ENCODE data around the gene MRPL50. TPM values are rescaled to one million over a fixed set of nuclear protein-coding genes. Genes with fewer than 3 reads are reported as not detected.

Gene MRPL50
- total RNA-seq, 4 donors from 2014 or later, result 11.5 to 44.8 (median 23.2) TPM

- no peak overlapping the region for H3K27ac ChIP-seq
- no peaks in the 10 kb centered on the region for H3K27me3 ChIP-seq
- no peak overlapping the region for H3K4me3 ChIP-seq
- intact Hi-C loops (cut with DNase I; ENCODE audit: low total_unique reads), result no loop called here
- H3K36me3 ChIP-seq, result no peaks in the 10 kb centered on the region
- no peaks in the 10 kb centered on the region for H3K4me1 ChIP-seq
- H3K9me3 ChIP-seq, result no peaks in the 10 kb centered on the region
- no peak for DNase-seq
- TF ChIP-seq, protein P1, sequence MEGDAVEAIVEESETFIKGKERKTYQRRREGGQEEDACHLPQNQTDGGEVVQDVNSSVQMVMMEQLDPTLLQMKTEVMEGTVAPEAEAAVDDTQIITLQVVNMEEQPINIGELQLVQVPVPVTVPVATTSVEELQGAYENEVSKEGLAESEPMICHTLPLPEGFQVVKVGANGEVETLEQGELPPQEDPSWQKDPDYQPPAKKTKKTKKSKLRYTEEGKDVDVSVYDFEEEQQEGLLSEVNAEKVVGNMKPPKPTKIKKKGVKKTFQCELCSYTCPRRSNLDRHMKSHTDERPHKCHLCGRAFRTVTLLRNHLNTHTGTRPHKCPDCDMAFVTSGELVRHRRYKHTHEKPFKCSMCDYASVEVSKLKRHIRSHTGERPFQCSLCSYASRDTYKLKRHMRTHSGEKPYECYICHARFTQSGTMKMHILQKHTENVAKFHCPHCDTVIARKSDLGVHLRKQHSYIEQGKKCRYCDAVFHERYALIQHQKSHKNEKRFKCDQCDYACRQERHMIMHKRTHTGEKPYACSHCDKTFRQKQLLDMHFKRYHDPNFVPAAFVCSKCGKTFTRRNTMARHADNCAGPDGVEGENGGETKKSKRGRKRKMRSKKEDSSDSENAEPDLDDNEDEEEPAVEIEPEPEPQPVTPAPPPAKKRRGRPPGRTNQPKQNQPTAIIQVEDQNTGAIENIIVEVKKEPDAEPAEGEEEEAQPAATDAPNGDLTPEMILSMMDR (IDR thresholded peaks at IDR 0.05), result no peak
- no peak for TF ChIP-seq POLR2A (IDR thresholded peaks at IDR 0.05)
Measured at GRCh38 chr9:101354143-101354764, 44.2 kb downstream of the MRPL50 start.

GRCh38 chr9:101353683-101354082 is 44.7 kb downstream of the MRPL50 start:
- no peak for DNase-seq
- TF ChIP-seq, protein P1 (IDR thresholded peaks at IDR 0.05), result no peak
- TF ChIP-seq POLR2A (IDR thresholded peaks at IDR 0.05), result no peak
- no peaks in the 10 kb centered on the region for H3K4me1 ChIP-seq
- no peaks in the 10 kb centered on the region for H3K36me3 ChIP-seq
- no peak overlapping the region for H3K27ac ChIP-seq
- no peaks in the 10 kb centered on the region for H3K9me3 ChIP-seq
- no peak overlapping the region for H3K4me3 ChIP-seq
- intact Hi-C loops (cut with DNase I; ENCODE audit: low total_unique reads), result no loop called here
- H3K27me3 ChIP-seq, result no peaks in the 10 kb centered on the region

DNA sequence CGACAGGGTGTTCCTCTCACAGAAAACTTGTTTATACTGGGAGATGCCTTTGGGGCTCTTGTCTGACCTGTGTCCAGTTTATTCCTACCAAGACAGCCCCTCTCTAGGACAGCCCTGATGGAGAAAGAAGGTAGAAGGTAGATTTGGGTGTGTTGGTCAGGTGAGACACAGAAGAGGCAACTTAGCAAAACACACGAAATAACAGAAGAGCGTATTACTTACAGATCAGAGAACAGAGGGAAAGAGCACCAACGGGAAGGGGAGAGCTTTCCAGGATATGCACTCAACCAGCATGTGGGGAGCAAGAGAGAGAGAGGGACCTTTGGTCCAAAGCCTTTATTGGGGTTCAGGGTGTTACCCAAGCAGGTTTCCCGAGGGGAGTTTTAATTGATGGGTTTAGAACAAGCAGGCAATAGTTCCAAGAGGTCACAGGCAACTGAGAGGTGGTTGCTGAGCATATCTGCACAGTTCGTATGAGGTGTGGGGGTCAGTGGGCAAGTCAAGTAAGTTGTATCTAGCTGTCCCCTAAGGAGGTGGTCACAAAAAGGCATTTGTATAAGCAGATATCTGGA is 45.4 kb downstream of the MRPL50 start:
- DNase-seq, result no peak
- Histone ChIP-seq H3K27ac (no peak overlapping the region), H3K9me3 (no peaks in the 10 kb centered on the region), H3K4me3 (no peak overlapping the region), H3K27me3 (no peaks in the 10 kb centered on the region), H3K4me1 (no peaks in the 10 kb centered on the region), H3K36me3 (no peaks in the 10 kb centered on the region)
- no peak for TF ChIP-seq POLR2A (IDR thresholded peaks at IDR 0.05)
- TF ChIP-seq, protein P1 (IDR thresholded peaks at IDR 0.05), result no peak
- intact Hi-C loops (cut with DNase I; ENCODE audit: low total_unique reads), result no loop called here

GRCh38 chr9:101350285-101350684 is 48.1 kb downstream of the MRPL50 start:
- H3K9me3 ChIP-seq, result no peaks in the 10 kb centered on the region
- no peak overlapping the region for H3K27ac ChIP-seq
- DNase-seq, result no peak
- H3K27me3 ChIP-seq, result no peaks in the 10 kb centered on the region
- no peaks in the 10 kb centered on the region for H3K36me3 ChIP-seq
- no peak overlapping the region for H3K4me3 ChIP-seq
- TF ChIP-seq POLR2A (IDR thresholded peaks at IDR 0.05), result no peak
- TF ChIP-seq, protein P1 (IDR thresholded peaks at IDR 0.05), result no peak
- no peaks in the 10 kb centered on the region for H3K4me1 ChIP-seq
- intact Hi-C loops (cut with DNase I; ENCODE audit: low total_unique reads), result no loop called here

DNA sequence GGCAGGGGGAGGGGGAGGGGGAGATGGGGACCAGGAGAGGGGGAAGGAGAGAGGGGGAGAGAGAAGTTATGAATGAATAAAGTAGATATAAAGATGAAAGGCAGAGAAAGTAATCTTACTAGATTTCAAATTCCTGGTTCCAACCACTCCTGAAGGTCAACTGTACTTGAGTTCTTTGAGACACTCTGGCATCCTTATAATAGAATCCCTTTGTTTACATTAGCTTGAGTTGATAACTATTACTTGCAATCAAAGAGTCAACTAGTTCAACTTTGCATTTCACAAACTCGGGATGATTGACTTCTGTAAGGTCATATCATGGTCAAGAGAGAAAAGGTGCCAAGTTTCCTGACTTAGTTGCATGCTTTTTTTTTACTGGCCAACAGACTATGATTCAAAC is 55.8 kb downstream of the MRPL50 start:
- DNase-seq, result no peak
- Histone ChIP-seq H3K27me3 (no peaks in the 10 kb centered on the region), H3K9me3 (no peaks in the 10 kb centered on the region), H3K27ac (no peak overlapping the region), H3K4me1 (no peaks in the 10 kb centered on the region), H3K4me3 (no peak overlapping the region), H3K36me3 (no peaks in the 10 kb centered on the region)
- TF ChIP-seq POLR2A (IDR thresholded peaks at IDR 0.05), result no peak
- TF ChIP-seq, protein P1 (IDR thresholded peaks at IDR 0.05), result no peak
- intact Hi-C loops (cut with DNase I; ENCODE audit: low total_unique reads), result no loop called here

Data from uterus (tissue), 4 donors.